GM12891 (cell line): ENCODE results near the gene TFE3.

ENCODE experiments used
- PAX5 ChIP-seq: IDR thresholded peaks from 2 replicates; pipeline ENCODE4 v1.6.1; 2011; ENCODE audit warnings: low read length, moderate library complexity, mild to moderate bottlenecking; ENCODE audit not compliant: insufficient read depth, severe bottlenecking
- POLR2A ChIP-seq: IDR thresholded peaks from 2 replicates; pipeline ENCODE4 v1.6.1; 2011; ENCODE audit warnings: low read depth, low read length, control low read depth
- POLR2AphosphoS5 ChIP-seq: IDR thresholded peaks from 2 replicates; pipeline ENCODE4 v1.6.1; 2011; ENCODE audit warnings: low read depth, low read length, control low read depth
- TAF1 ChIP-seq: IDR thresholded peaks from 2 replicates; pipeline ENCODE4 v1.6.1; 2011; ENCODE audit warnings: low read depth, low read length, control low read depth

DNA sequence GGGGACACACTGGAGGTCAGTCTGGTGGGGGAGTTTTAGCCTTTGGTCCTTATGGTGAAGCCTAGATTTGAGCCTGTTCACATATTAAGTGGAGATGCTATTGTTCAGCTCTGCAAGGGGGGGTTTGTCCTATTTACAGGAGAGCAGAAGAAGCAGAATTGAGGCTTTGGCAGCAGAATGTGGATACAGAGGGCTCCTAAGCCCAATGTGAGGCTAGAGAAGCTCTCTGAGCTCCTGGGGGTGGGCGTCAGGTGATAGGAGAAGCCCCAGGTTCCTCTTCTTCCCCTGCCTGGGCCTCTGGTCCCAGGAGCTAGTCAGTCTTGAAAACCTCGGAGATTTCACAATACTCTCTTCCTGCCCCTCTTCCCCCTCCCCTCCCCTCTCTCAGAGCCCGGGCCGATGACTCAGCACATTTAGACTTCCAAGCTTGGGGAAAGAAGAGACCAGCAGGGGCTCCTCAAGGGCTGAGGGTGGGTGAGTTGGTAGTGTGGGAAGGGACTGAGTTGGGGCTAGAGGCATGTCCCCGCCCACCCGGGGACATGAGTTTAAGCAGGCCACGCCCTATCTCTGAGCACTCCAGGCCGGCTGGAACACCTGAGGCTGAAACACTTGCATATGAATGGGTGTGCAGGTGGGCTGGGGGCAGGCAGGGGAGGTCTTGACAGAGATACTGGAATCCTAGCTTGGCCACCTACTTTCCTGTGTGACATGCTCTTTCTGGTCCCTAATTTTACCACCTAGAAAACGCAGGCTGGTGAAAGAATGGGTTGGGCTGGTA lies 3.4 kb downstream of the TFE3 start:
- TF ChIP-seq POLR2A (no peak), POLR2AphosphoS5 (no peak), TAF1 (no peak), PAX5 (no peak)
